Measurements from ENCODE around the gene KCNMA1. TPM values are rescaled to one million over a fixed set of nuclear protein-coding genes. Genes with fewer than 3 reads are reported as not detected.

The KCNMA1 gene
- total and polyA plus RNA-seq, 4 donors, result 36.2 to 95.0 (median 54.3) TPM

DNA sequence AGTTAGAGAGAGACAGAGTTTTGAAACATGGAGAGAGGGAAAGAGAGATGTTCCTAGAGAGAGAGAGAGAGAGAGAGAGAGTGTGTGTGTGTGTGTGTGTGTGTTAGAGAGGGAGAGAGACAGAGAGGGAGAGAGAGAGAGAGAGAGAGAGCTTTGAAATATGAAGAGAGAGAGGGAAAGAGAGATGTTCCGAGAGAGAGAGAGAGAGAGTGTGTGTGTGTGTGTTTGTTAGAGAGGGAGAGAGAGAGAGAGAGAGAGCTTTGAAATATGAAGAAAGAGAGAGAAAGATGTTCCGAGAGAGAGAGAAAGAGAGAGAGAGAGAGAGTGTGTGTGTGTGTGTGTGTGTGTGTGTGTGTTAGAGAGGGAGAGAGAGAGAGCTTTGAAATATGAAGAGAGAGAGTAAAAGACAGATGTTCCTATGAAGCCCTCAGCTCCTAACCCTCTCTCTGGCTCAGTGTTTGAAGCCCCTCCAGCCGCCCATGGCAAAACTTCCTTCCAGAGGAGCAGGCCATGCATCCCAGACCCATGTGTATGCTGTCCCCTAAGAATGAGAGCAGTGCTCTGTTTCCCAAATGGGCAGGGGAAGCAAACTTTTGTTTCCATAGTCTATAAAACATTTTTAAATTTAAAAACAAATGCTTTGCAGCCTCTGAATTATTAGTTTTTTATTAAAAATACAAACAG, 130.9 kb downstream of the KCNMA1 start:
- H3K9me3 ChIP-seq (ENCODE audit: control insufficient read depth, insufficient read depth, low read length), result no peaks in the 10 kb centered on the region
- no peak overlapping the region for H3K27ac ChIP-seq (ENCODE audit: low read depth, low read length)
- peaks cover 7% of the 10 kb centered on the region for H3K4me1 ChIP-seq (ENCODE audit: control insufficient read depth, insufficient read depth, low read length)
- no peaks in the 10 kb centered on the region for H3K36me3 ChIP-seq (ENCODE audit: control insufficient read depth, insufficient read depth, low read length)
- WGBS (ENCODE audit: insufficient coverage), result 81% methylated on average over 3 of the region's 3 CpGs
- H3K4me3 ChIP-seq (ENCODE audit: low read depth, low read length), result no peak overlapping the region
- no peak for DNase-seq (ENCODE audit: low read depth in 4 of 6, low spot score in 6 of 6)
- no peaks in the 10 kb centered on the region for H3K27me3 ChIP-seq (ENCODE audit: control insufficient read depth, insufficient read depth, low read length)

- no peak for DNase-seq (ENCODE audit: low read depth in 4 of 6, low spot score in 6 of 6)
- Histone ChIP-seq H3K9me3 (ENCODE audit: control insufficient read depth, insufficient read depth, low read length) (no peaks in the 10 kb centered on the region), H3K27me3 (ENCODE audit: control insufficient read depth, insufficient read depth, low read length) (no peaks in the 10 kb centered on the region), H3K36me3 (ENCODE audit: control insufficient read depth, insufficient read depth, low read length) (no peaks in the 10 kb centered on the region), H3K27ac (ENCODE audit: low read depth, low read length) (no peak overlapping the region), H3K4me1 (ENCODE audit: control insufficient read depth, insufficient read depth, low read length) (peaks cover 15% of the 10 kb centered on the region), H3K4me3 (ENCODE audit: low read depth, low read length) (no peak overlapping the region)
- 83% methylated on average over 2 of the region's 2 CpGs for WGBS (ENCODE audit: insufficient coverage)
These were observed 131.9 kb downstream of the KCNMA1 start for GRCh38 chr10:77505431-77506334.

- Histone ChIP-seq H3K9me3 (ENCODE audit: control insufficient read depth, insufficient read depth, low read length) (no peaks in the 10 kb centered on the region), H3K36me3 (ENCODE audit: control insufficient read depth, insufficient read depth, low read length) (no peaks in the 10 kb centered on the region), H3K4me3 (ENCODE audit: low read depth, low read length) (no peak overlapping the region), H3K27me3 (ENCODE audit: control insufficient read depth, insufficient read depth, low read length) (no peaks in the 10 kb centered on the region), H3K4me1 (ENCODE audit: control insufficient read depth, insufficient read depth, low read length) (peaks cover 12% of the 10 kb centered on the region), H3K27ac (ENCODE audit: low read depth, low read length) (no peak overlapping the region)
- no peak for DNase-seq (ENCODE audit: low read depth in 4 of 6, low spot score in 6 of 6)
- 100% methylated on average over 1 of the region's 4 CpGs for WGBS (ENCODE audit: insufficient coverage)
These were observed 132.7 kb downstream of the KCNMA1 start for GRCh38 chr10:77504873-77505257.

GRCh38 chr10:77504196-77504872, 133.3 kb downstream of the KCNMA1 start:
- no peak overlapping the region for H3K4me3 ChIP-seq (ENCODE audit: low read depth, low read length)
- DNase-seq (ENCODE audit: low read depth in 4 of 6, low spot score in 6 of 6), result no peak
- no CpG with 5 or more reads among the region's 2 CpGs for WGBS (ENCODE audit: insufficient coverage)
- H3K27ac ChIP-seq (ENCODE audit: low read depth, low read length), result no peak overlapping the region
- H3K36me3 ChIP-seq (ENCODE audit: control insufficient read depth, insufficient read depth, low read length), result no peaks in the 10 kb centered on the region
- H3K4me1 ChIP-seq (ENCODE audit: control insufficient read depth, insufficient read depth, low read length), result peaks cover 12% of the 10 kb centered on the region
- no peaks in the 10 kb centered on the region for H3K27me3 ChIP-seq (ENCODE audit: control insufficient read depth, insufficient read depth, low read length)
- H3K9me3 ChIP-seq (ENCODE audit: control insufficient read depth, insufficient read depth, low read length), result no peaks in the 10 kb centered on the region

GRCh38 chr10:77501846-77502261, 135.8 kb downstream of the KCNMA1 start:
- peaks cover 20% of the 10 kb centered on the region for H3K4me1 ChIP-seq (ENCODE audit: control insufficient read depth, insufficient read depth, low read length)
- no peak overlapping the region for H3K27ac ChIP-seq (ENCODE audit: low read depth, low read length)
- no peaks in the 10 kb centered on the region for H3K9me3 ChIP-seq (ENCODE audit: control insufficient read depth, insufficient read depth, low read length)
- no peaks in the 10 kb centered on the region for H3K36me3 ChIP-seq (ENCODE audit: control insufficient read depth, insufficient read depth, low read length)
- 62% methylated on average over 2 of the region's 4 CpGs for WGBS (ENCODE audit: insufficient coverage)
- no peak overlapping the region for H3K4me3 ChIP-seq (ENCODE audit: low read depth, low read length)
- no peak for DNase-seq (ENCODE audit: low read depth in 4 of 6, low spot score in 6 of 6)
- H3K27me3 ChIP-seq (ENCODE audit: control insufficient read depth, insufficient read depth, low read length), result no peaks in the 10 kb centered on the region

DNA sequence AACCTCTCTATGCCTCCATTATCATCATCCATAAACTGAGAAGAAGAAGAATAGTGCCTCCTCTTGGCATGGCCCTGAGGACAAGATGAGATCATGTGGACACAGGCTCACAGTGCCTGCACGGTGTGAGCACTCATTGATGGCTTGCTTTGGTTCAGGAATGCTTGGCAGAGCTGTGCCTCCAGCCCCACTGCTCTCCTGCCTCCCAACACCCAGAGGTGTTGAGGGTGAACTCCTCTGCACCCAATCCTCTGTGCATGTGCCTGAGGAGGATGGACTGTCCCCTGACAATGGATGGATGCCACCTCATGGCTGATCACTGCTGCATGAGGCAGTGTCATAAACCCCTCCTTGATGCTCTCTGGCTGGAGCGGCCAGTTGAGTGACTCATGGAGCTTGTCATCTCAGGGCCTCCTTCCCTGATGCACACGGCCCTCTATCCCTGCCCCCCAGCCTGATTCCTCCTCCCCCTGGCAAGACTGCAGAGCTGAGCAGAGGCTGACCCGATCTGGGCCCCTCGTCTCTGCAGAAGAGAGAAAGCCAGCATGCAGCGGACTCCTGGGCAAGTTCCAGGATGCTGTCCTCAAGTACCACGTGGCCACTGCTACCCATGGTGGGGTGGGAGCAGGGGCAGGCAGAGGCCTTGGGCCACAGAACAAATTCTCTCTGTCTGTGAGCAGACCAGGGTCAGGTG, 136.3 kb downstream of the KCNMA1 start:
- peak in 1 of 6 donors; percentile 69 for DNase-seq (ENCODE audit: low read depth in 4 of 6, low spot score in 6 of 6)
- no peak overlapping the region for H3K27ac ChIP-seq (ENCODE audit: low read depth, low read length)
- WGBS (ENCODE audit: insufficient coverage), result 41% methylated on average over 7 of the region's 7 CpGs
- no peaks in the 10 kb centered on the region for H3K36me3 ChIP-seq (ENCODE audit: control insufficient read depth, insufficient read depth, low read length)
- no peak overlapping the region for H3K4me3 ChIP-seq (ENCODE audit: low read depth, low read length)
- no peaks in the 10 kb centered on the region for H3K9me3 ChIP-seq (ENCODE audit: control insufficient read depth, insufficient read depth, low read length)
- peaks cover 20% of the 10 kb centered on the region for H3K4me1 ChIP-seq (ENCODE audit: control insufficient read depth, insufficient read depth, low read length)
- H3K27me3 ChIP-seq (ENCODE audit: control insufficient read depth, insufficient read depth, low read length), result no peaks in the 10 kb centered on the region

DNA sequence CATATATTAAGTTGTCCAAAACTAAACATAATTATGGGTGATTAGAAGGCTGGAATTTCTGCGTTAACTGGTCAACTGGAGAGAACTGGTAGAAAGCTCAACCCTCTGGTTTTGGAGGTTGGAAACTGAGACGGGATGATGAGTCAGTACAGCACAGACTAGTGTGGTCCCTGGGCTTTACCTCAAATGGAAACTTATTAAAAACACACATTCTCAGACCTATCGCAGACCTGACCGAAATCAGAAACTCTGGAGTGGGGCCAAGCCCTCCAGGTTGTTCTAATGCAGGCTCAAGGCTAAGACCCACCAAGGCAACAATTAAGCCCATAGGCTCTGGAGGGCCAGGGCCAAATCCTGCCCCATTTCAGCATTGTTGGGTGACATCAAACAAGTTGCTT, 136.9 kb downstream of the KCNMA1 start:
- WGBS (ENCODE audit: insufficient coverage), result 100% methylated on average over 2 of the region's 4 CpGs
- no peaks in the 10 kb centered on the region for H3K9me3 ChIP-seq (ENCODE audit: control insufficient read depth, insufficient read depth, low read length)
- no peaks in the 10 kb centered on the region for H3K36me3 ChIP-seq (ENCODE audit: control insufficient read depth, insufficient read depth, low read length)
- DNase-seq (ENCODE audit: low read depth in 4 of 6, low spot score in 6 of 6), result no peak
- H3K4me1 ChIP-seq (ENCODE audit: control insufficient read depth, insufficient read depth, low read length), result peaks cover 20% of the 10 kb centered on the region
- H3K4me3 ChIP-seq (ENCODE audit: low read depth, low read length), result no peak overlapping the region
- H3K27ac ChIP-seq (ENCODE audit: low read depth, low read length), result no peak overlapping the region
- H3K27me3 ChIP-seq (ENCODE audit: control insufficient read depth, insufficient read depth, low read length), result no peaks in the 10 kb centered on the region

- Histone ChIP-seq H3K9me3 (ENCODE audit: control insufficient read depth, insufficient read depth, low read length) (no peaks in the 10 kb centered on the region), H3K27ac (ENCODE audit: low read depth, low read length) (no peak overlapping the region), H3K36me3 (ENCODE audit: control insufficient read depth, insufficient read depth, low read length) (no peaks in the 10 kb centered on the region), H3K4me3 (ENCODE audit: low read depth, low read length) (no peak overlapping the region), H3K4me1 (ENCODE audit: control insufficient read depth, insufficient read depth, low read length) (peaks cover 32% of the 10 kb centered on the region), H3K27me3 (ENCODE audit: control insufficient read depth, insufficient read depth, low read length) (no peaks in the 10 kb centered on the region)
- WGBS (ENCODE audit: insufficient coverage), result no CpG with 5 or more reads among the region's 2 CpGs
- DNase-seq (ENCODE audit: low read depth in 4 of 6, low spot score in 6 of 6), result no peak
These were observed 138.8 kb downstream of the KCNMA1 start for GRCh38 chr10:77498829-77499228.

- Histone ChIP-seq H3K4me1 (ENCODE audit: control insufficient read depth, insufficient read depth, low read length) (peaks cover 34% of the 10 kb centered on the region), H3K36me3 (ENCODE audit: control insufficient read depth, insufficient read depth, low read length) (peaks cover 1% of the 10 kb centered on the region), H3K9me3 (ENCODE audit: control insufficient read depth, insufficient read depth, low read length) (no peaks in the 10 kb centered on the region), H3K27me3 (ENCODE audit: control insufficient read depth, insufficient read depth, low read length) (no peaks in the 10 kb centered on the region), H3K27ac (ENCODE audit: low read depth, low read length) (no peak overlapping the region), H3K4me3 (ENCODE audit: low read depth, low read length) (no peak overlapping the region)
- WGBS (ENCODE audit: insufficient coverage), result 25% methylated on average over 1 of the region's 1 CpG
- DNase-seq (ENCODE audit: low read depth in 4 of 6, low spot score in 6 of 6), result no peak
These were observed 139.4 kb downstream of the KCNMA1 start for GRCh38 chr10:77498210-77498609.

All from spinal cord (tissue), 10 donors.